Testis (tissue), 3 donors: Measurements from ENCODE around the gene TRPC4AP. TPM values are rescaled to one million over a fixed set of nuclear protein-coding genes. Genes with fewer than 3 reads are reported as not detected.

ENCODE experiments used
- DNase-seq: peaks from one replicate; pipeline ENCODE4 v3.0.0-alpha.2; 2019
- H3K27ac ChIP-seq, 2 donors: fragments of 200-600 bp; sonication (generic); one replicate each; pipeline ENCODE4 v1.5.1; 2019
- H3K27me3 ChIP-seq: fragments of 200-600 bp; sonication (generic); one replicate; pipeline ENCODE4 v1.5.1; 2019
- H3K36me3 ChIP-seq: fragments of 200-600 bp; sonication (generic); one replicate; pipeline ENCODE4 v1.5.1; 2017; ENCODE audit warnings: low read depth; ENCODE audit errors: missing control alignments
- H3K4me1 ChIP-seq: fragments of 200-600 bp; sonication (generic); one replicate; pipeline ENCODE4 v1.5.1; 2019
- H3K4me3 ChIP-seq, 2 donors: fragments of 200-600 bp; sonication (generic); one replicate each; pipeline ENCODE4 v1.5.1; 2017 to 2019
- H3K9me3 ChIP-seq: fragments of 200-600 bp; sonication (generic); one replicate; pipeline ENCODE4 v1.5.1; 2017
- POLR2A ChIP-seq: fragments of 450-650 bp; IDR thresholded peaks from one replicate; pipeline ENCODE4 v1.6.1; 2017; ENCODE audit warnings: antibody characterized with exemption, mild to moderate bottlenecking, moderate library complexity
- WGBS, 2 donors: methylation state at CpG; one replicate each; pipeline ENCODE4 v1.1.5; 2018; 5-methylcytosine and 5-hydroxymethylcytosine counted together
- intact Hi-C: fragments of 100-400 bp; cut with DNase I; formaldehyde crosslinking; loops from one replicate; pipeline ENCODE4 v1.15.1; 2023; ENCODE audit warnings: low total_unique reads
- polyA plus RNA-seq: library from polyadenylated mRNA; stranded (reverse); fragments of 350-450 nt; fragmentation: Illumina TruSeq; extraction: RNeasy Lipid Tissue Mini Kit (QIAGEN cat#74804); gene quantifications from one replicate; pipeline ENCODE4 v1.2.3, GENCODE V29; 2014; ENCODE audit warnings: low read depth, low replicate concordance; ENCODE audit not compliant: insufficient read depth
- total RNA-seq, 2 donors: library from RNA; depleted of rRNA; stranded (reverse); fragments of >200 nt; gene quantifications; one replicate each; pipeline ENCODE4 v1.2.3, GENCODE V29; 2016
- TF ChIP-seq, protein P1 (sequence below), 3 experiments: fragments of 450-650 bp in 2 of 3; fragments of 200-600 bp in 1 of 3; sonication (generic) in 1 of 3; IDR thresholded peaks; one replicate each; pipeline ENCODE4 v1.5.1; 2016 to 2019; ENCODE audit warnings: antibody characterized with exemption in 3 of 3, mild to moderate bottlenecking in 2 of 3, moderate library complexity in 1 of 3

Gene TRPC4AP
- total and polyA plus RNA-seq, 3 donors from 2014 or later = 68.8 to 78.4 (median 76.6) TPM

DNA sequence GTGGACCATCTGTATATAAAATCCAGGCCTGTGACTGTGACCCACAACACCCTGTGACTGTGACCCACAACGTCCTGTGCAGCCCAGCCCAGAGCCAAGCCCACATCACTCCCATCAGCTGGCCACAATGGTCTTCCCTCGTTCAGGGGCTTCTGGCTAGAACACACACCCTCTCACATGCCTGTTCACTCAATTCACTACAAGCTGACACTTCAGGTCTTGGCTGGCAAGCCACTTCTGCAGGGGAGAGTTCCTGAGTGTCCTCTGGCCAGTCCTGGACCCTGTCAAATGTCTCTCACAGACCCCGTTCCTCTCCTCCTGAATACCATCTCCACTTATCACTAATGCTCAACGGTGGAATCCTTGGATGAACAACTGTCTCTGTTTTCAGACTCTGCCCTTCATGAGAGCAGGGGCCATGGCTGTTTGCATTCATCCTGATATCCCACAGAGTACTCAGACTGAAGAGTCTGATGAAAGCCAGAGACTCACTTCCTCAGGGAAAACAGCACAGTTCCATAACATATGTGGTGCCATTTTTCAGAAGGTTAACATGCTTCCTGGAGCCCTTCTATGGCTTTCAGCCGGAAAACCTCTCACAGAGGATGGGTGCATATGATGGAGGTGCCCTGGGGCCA lies 80.9 kb downstream of the TRPC4AP start:
- no peaks in the 10 kb centered on the region for H3K4me1 ChIP-seq

DNA sequence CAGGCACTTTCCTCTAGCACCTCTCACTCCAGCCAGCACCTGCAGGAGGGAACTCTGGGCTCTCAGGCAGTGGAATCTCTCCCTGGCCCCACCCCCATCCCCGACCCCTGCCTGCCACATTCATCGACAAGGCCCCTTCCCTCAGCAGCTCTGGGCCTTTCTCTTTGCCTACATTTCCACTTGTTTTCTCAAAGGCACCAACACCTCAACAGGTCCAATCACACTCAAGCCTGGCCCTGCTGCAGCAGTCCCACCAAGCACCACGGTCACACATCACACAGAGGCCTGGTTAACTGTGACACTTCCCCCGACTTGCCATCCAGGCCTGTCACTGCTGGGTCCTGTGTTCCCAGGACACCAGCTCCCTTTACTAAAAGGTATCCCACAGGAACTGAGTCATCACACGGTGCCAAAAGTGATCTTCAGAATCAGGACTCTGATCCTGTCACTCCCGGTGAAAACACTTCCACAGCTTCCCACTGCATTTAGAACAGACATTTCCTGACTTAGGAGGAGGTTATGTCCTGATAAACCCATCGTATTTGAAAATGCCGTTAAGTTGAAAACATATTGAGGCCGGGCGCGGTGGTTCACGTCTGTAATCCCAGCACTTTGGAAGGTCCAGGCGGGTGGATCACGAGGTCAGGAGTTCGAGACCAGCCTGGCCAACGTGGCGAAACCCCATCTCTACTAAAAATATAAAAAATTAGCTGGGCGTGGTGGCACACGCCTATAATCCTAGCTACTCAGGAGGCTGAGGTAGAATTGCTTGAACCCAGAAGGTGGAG lies 82.0 kb downstream of the TRPC4AP start:
- H3K27me3 ChIP-seq = no peaks in the 10 kb centered on the region
- H3K27ac ChIP-seq = no peak overlapping the region
- no peak overlapping the region for H3K4me3 ChIP-seq
- no peaks in the 10 kb centered on the region for H3K4me1 ChIP-seq
- H3K9me3 ChIP-seq = no peaks in the 10 kb centered on the region
- DNase-seq = peak; percentile 9
- intact Hi-C loops = no loop called here
- TF ChIP-seq, protein P1, sequence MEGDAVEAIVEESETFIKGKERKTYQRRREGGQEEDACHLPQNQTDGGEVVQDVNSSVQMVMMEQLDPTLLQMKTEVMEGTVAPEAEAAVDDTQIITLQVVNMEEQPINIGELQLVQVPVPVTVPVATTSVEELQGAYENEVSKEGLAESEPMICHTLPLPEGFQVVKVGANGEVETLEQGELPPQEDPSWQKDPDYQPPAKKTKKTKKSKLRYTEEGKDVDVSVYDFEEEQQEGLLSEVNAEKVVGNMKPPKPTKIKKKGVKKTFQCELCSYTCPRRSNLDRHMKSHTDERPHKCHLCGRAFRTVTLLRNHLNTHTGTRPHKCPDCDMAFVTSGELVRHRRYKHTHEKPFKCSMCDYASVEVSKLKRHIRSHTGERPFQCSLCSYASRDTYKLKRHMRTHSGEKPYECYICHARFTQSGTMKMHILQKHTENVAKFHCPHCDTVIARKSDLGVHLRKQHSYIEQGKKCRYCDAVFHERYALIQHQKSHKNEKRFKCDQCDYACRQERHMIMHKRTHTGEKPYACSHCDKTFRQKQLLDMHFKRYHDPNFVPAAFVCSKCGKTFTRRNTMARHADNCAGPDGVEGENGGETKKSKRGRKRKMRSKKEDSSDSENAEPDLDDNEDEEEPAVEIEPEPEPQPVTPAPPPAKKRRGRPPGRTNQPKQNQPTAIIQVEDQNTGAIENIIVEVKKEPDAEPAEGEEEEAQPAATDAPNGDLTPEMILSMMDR (IDR thresholded peaks at IDR 0.05) = no peak
- TF ChIP-seq POLR2A = no peak
- H3K36me3 ChIP-seq = peaks cover under 1% of the 10 kb centered on the region
- 84 to 89% methylated on average over 17 to 19 of the region's 19 CpGs for WGBS, 2 donors

More for the DNA sequence above, 80.9 kb downstream of the TRPC4AP start:
- H3K9me3 ChIP-seq = no peaks in the 10 kb centered on the region
- DNase-seq = no peak
- no peaks in the 10 kb centered on the region for H3K27me3 ChIP-seq
- no peak overlapping the region for H3K4me3 ChIP-seq
- TF ChIP-seq, protein P1 (IDR thresholded peaks at IDR 0.05) = no peak
- no peak for TF ChIP-seq POLR2A
- intact Hi-C loops = no loop called here
- no peak overlapping the region for H3K27ac ChIP-seq
- WGBS, 2 donors = 74 to 80% methylated on average over 5 of the region's 5 CpGs
- H3K36me3 ChIP-seq = no peaks in the 10 kb centered on the region

DNA sequence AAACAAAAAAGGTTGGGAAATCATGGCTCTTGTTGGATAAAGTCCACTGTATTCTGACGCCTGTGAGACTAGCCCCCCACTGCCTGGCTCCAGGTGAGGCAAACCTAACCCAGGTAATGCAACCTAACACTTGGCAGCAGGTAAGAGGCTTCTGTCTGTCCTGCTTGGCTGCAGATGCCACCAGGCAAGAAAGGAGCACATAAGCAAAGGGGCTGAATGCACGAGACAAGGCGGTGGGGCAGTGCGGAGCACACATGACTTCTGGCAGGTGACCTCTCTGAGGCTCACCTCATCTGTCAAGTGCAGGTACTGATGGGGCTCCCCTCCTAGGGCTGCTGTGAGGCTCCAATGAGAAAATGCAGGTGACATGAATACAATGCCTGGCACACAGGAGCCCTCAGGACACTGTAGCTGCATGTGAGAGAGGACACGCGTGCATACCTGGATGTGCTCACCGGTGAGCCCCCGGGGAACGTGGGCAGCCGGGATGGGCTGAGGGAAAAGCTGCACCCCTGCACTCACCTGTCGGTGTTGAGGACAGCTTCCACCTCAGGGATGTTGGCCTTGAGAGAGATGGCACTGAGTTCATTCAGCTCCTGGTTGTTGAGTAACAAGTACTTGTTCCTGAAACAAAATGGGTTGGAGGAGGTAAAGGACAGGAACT lies 82.8 kb downstream of the TRPC4AP start:
- peak; percentile 2 for DNase-seq
- H3K36me3 ChIP-seq = peaks cover 4% of the 10 kb centered on the region
- TF ChIP-seq, protein P1 (IDR thresholded peaks at IDR 0.05) = no peak
- no peak for TF ChIP-seq POLR2A
- no peak overlapping the region for H3K27ac ChIP-seq
- no peaks in the 10 kb centered on the region for H3K27me3 ChIP-seq
- 89 to 95% methylated on average over 11 of the region's 11 CpGs for WGBS, 2 donors
- H3K4me3 ChIP-seq = no peak overlapping the region
- no peaks in the 10 kb centered on the region for H3K4me1 ChIP-seq
- no peaks in the 10 kb centered on the region for H3K9me3 ChIP-seq
- intact Hi-C loops = no loop called here

DNA sequence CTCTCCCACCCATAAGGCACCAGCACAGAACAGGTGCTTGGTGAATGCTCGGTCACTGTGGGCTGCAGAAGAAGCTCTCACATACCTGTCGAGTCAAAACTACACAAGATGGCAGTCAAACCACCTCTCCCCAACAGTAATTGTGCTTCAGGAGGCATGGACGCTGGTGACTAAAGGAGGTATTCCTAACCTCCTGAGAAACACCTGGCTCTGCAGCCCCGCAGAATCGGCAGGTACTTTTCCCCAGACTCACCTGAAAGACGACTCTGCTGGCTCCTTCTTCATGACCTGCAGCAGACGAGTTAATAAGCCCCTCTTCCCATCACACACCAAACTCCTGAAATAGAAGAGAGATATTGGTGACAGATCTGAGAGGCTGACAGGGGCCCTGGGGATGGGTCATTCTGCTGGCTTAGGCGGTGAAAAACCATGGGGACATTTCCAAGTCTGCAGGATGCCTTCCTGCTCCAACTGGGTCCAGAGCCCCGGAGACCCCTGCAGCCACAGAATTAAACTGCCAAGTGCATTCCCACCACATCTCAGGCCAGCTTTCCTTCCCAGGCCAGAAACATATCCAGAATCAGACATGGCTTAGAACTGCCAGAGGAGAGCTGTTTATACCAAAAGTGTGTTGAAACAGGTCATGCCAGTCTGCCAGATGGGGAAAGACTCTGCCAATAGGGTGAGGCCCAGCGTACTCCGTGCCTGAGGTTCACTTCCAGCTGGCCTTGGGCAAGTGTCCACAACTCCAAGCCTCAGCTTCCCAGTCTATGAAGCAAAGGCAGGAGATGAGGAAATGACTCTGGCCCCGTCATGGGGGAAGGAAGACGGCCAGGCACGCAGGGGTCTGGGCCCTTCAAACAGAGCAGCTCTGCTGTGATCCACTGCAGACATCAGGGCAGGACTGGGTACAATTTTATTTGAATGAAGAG lies 83.9 kb downstream of the TRPC4AP start:
- intact Hi-C loops = no loop called here
- H3K4me1 ChIP-seq = no peaks in the 10 kb centered on the region
- H3K27ac ChIP-seq = no peak overlapping the region
- peak; percentile 40 for DNase-seq
- 79 to 80% methylated on average over 12 to 14 of the region's 14 CpGs for WGBS, 2 donors
- TF ChIP-seq, protein P1 (IDR thresholded peaks at IDR 0.05) = no peak
- no peak for TF ChIP-seq POLR2A
- H3K9me3 ChIP-seq = no peaks in the 10 kb centered on the region
- H3K4me3 ChIP-seq = no peak overlapping the region
- peaks cover 4% of the 10 kb centered on the region for H3K36me3 ChIP-seq
- H3K27me3 ChIP-seq = no peaks in the 10 kb centered on the region
